Hepatocyte (in vitro differentiated cells): Measurements from ENCODE around the gene EHD1. TPM values are rescaled to one million over a fixed set of nuclear protein-coding genes. Genes with fewer than 3 reads are reported as not detected.

Source experiments
- DNase-seq: peaks from one replicate; pipeline ENCODE4 v3.0.0-alpha.2; 2016; ENCODE audit warnings: low spot score
- H2AFZ ChIP-seq: fragments of 200-600 bp; sonication (generic); 2 replicates; pipeline ENCODE4 v1.6.0; 2016; ENCODE audit warnings: antibody characterized with exemption, mild to moderate bottlenecking
- H3K27ac ChIP-seq: fragments of 200-600 bp; sonication (generic); 2 replicates; pipeline ENCODE4 v1.5.1; 2016; ENCODE audit warnings: mild to moderate bottlenecking
- H3K27me3 ChIP-seq: fragments of 200-600 bp; sonication (generic); 2 replicates; pipeline ENCODE4 v1.6.1; 2016
- H3K36me3 ChIP-seq: fragments of 200-600 bp; sonication (generic); replicated peaks from 2 replicates; pipeline ENCODE4 v1.5.1; 2016; ENCODE audit warnings: low read depth; ENCODE audit not compliant: insufficient read depth
- H3K4me1 ChIP-seq: fragments of 200-600 bp; sonication (generic); 2 replicates; pipeline ENCODE4 v1.5.1; 2016; ENCODE audit warnings: mild to moderate bottlenecking, moderate library complexity; ENCODE audit not compliant: insufficient read depth
- H3K4me2 ChIP-seq: fragments of 200-600 bp; sonication (generic); 2 replicates; pipeline ENCODE4 v1.6.0; 2016
- H3K4me3 ChIP-seq: fragments of 200-600 bp; sonication (generic); 2 replicates; pipeline ENCODE4 v1.5.1; 2016; ENCODE audit warnings: mild to moderate bottlenecking
- H3K79me2 ChIP-seq: fragments of 200-600 bp; sonication (generic); 2 replicates; pipeline ENCODE4 v1.6.0; 2017; ENCODE audit warnings: mild to moderate bottlenecking
- H3K9me2 ChIP-seq: fragments of 200-600 bp; sonication (generic); replicated peaks from 2 replicates; pipeline ENCODE4 v1.6.0; 2017; ENCODE audit warnings: mild to moderate bottlenecking; ENCODE audit not compliant: insufficient read depth
- H3K9me3 ChIP-seq: fragments of 200-600 bp; sonication (generic); 2 replicates; pipeline ENCODE4 v1.5.1; 2016; ENCODE audit warnings: low read depth, mild to moderate bottlenecking
- H4K20me1 ChIP-seq: fragments of 200-600 bp; sonication (generic); 2 replicates; pipeline ENCODE4 v1.6.0; 2016; ENCODE audit warnings: mild to moderate bottlenecking; ENCODE audit not compliant: insufficient read depth, poor library complexity, severe bottlenecking
- CTCF ChIP-seq: fragments of 200-600 bp; sonication (generic); IDR thresholded peaks from 2 replicates; pipeline ENCODE4 v1.5.1; 2016; ENCODE audit warnings: antibody characterized with exemption, mild to moderate bottlenecking; ENCODE audit not compliant: poor library complexity
- EZH2 ChIP-seq: fragments of 200-600 bp; sonication (generic); IDR thresholded peaks from 2 replicates; pipeline ENCODE4 v1.6.1; 2016; ENCODE audit warnings: antibody characterized with exemption, mild to moderate bottlenecking, borderline replicate concordance
- EZH2phosphoT487 ChIP-seq: fragments of 200-600 bp; sonication (generic); IDR thresholded peaks from one replicate; pipeline ENCODE4 v1.6.1; 2018; ENCODE audit warnings: antibody characterized with exemption, mild to moderate bottlenecking, low read depth, moderate library complexity; ENCODE audit not compliant: unreplicated experiment, severe bottlenecking
- WGBS: methylation state at CpG from one replicate; pipeline ENCODE4 v1.1.6; 2016; ENCODE audit warnings: low lambda C conversion rate; ENCODE audit errors: missing lambda C conversion rate; 5-methylcytosine and 5-hydroxymethylcytosine counted together
- polyA plus RNA-seq: library from polyadenylated mRNA; unstranded; fragments of >200 nt; fragmentation: Nextera tagmentation; extraction: Ambion mirVana; gene quantifications from 2 replicates; pipeline ENCODE4 v1.2.1, GENCODE V29; 2016
- total RNA-seq: library from RNA; depleted of rRNA; stranded (reverse); fragments of >200 nt; gene quantifications from 2 replicates; pipeline ENCODE4 v1.2.3, GENCODE V29; 2014

The EHD1 gene
- total and polyA plus RNA-seq, 2 experiments from 2014 or later: 52.4 to 69.5 TPM

- Histone ChIP-seq H4K20me1 (peaks cover 25% of the 10 kb centered on the region), H2AFZ (no peak overlapping the region), H3K27me3 (no peaks in the 10 kb centered on the region), H3K4me1 (peaks cover 65% of the 10 kb centered on the region), H3K79me2 (peaks cover 94% of the 10 kb centered on the region), H3K36me3 (no peaks in the 10 kb centered on the region), H3K4me2 (peak overlapping the region; percentile 71), H3K9me2 (no peaks in the 10 kb centered on the region), H3K27ac (peak overlapping the region; percentile 92), H3K9me3 (no peaks in the 10 kb centered on the region), H3K4me3 (no peak overlapping the region)
- TF ChIP-seq EZH2phosphoT487 (no peak), EZH2 (no peak), CTCF (no peak)
- 76% methylated on average over 3 of the region's 3 CpGs for WGBS
- no peak for DNase-seq
These were observed 6.9 kb downstream of the EHD1 start for GRCh38 chr11:64871492-64871891.

DNA sequence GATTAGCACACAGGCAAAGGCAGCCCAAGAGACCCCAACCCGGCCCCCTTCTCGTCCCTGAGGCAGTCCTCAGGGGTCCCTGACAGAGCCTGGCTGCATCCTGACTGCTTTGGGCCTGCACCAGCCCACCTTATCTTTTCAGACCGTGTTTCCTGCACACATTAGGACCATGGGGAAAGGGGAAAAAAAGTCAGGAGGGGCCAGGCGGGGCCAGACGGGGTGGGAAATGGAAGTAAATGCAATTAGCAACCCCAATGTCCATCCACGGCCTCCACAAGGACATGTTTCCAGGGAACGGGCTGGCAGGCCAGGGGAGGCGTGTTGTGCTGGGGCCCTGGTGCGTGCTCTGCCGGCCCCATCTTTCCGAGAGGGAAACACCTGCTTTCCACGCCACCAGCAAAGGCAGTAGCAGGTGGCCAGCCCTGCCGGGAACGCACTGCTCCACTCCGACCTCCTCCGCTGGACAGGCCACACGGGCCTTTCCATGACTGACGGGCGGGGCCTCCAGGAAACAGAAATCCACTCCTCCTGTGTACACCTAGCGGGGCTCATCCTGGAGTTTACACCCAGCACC lies 7.4 kb downstream of the EHD1 start:
- Histone ChIP-seq H3K4me1 (peaks cover 60% of the 10 kb centered on the region), H3K36me3 (no peaks in the 10 kb centered on the region), H3K79me2 (peaks cover 94% of the 10 kb centered on the region), H3K4me2 (peak overlapping the region; percentile 71), H3K27ac (peak overlapping the region; percentile 92), H3K9me3 (no peaks in the 10 kb centered on the region), H2AFZ (no peak overlapping the region), H4K20me1 (peaks cover 21% of the 10 kb centered on the region), H3K4me3 (no peak overlapping the region), H3K27me3 (no peaks in the 10 kb centered on the region), H3K9me2 (no peaks in the 10 kb centered on the region)
- WGBS: 55% methylated on average over 20 of the region's 20 CpGs
- no peak for DNase-seq
- TF ChIP-seq EZH2 (no peak), EZH2phosphoT487 (no peak)

GRCh38 chr11:64870176-64870892 lies 8.1 kb downstream of the EHD1 start:
- no peaks in the 10 kb centered on the region for H3K36me3 ChIP-seq
- peak overlapping the region; percentile 71 for H3K4me2 ChIP-seq
- no peaks in the 10 kb centered on the region for H3K27me3 ChIP-seq
- no peaks in the 10 kb centered on the region for H3K9me3 ChIP-seq
- no peak overlapping the region for H3K4me3 ChIP-seq
- H3K9me2 ChIP-seq: no peaks in the 10 kb centered on the region
- peak overlapping the region; percentile 92 for H3K27ac ChIP-seq
- WGBS: 38% methylated on average over 19 of the region's 19 CpGs
- H3K4me1 ChIP-seq: peaks cover 58% of the 10 kb centered on the region
- peak; percentile 76 for DNase-seq
- H4K20me1 ChIP-seq: peaks cover 14% of the 10 kb centered on the region
- no peak overlapping the region for H2AFZ ChIP-seq
- H3K79me2 ChIP-seq: peaks cover 94% of the 10 kb centered on the region
- TF ChIP-seq EZH2phosphoT487: no peak
- TF ChIP-seq EZH2: no peak
- no peak for TF ChIP-seq CTCF

- WGBS: 83% methylated on average over 9 of the region's 9 CpGs
- Histone ChIP-seq H3K4me1 (peaks cover 61% of the 10 kb centered on the region), H3K27ac (peak overlapping the region; percentile 92), H3K4me2 (peak overlapping the region; percentile 71), H3K79me2 (peaks cover 94% of the 10 kb centered on the region), H3K9me2 (no peaks in the 10 kb centered on the region), H3K9me3 (no peaks in the 10 kb centered on the region), H3K36me3 (no peaks in the 10 kb centered on the region), H3K4me3 (no peak overlapping the region), H3K27me3 (no peaks in the 10 kb centered on the region), H4K20me1 (peaks cover 12% of the 10 kb centered on the region), H2AFZ (no peak overlapping the region)
- TF ChIP-seq EZH2phosphoT487 (no peak), CTCF (peak; percentile 29)
- DNase-seq: no peak
These were observed 8.7 kb downstream of the EHD1 start for GRCh38 chr11:64869571-64870175.
